ENCODE measurements around the gene DRC7.
"Not testable (repeated sequence)": the region's sequence is repeated elsewhere in the genome, so short reads cannot be mapped to it uniquely, and the experiment has no call there.

DRC7 gene

DNA sequence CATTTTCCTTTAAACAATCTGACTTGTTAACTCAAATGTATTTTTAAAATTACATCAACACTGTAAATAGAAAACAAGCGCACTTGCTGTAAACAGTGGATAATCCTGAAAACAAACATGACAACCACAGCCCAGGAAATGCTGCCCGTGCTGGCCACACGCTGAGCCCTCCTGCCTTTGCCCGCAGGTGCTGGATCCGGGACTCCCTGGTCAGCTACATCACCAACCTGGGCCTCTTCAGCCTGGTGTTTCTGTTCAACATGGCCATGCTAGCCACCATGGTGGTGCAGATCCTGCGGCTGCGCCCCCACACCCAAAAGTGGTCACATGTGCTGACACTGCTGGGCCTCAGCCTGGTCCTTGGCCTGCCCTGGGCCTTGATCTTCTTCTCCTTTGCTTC lies 33.1 kb upstream of the DRC7 start:
- no peak for DNase-seq

DNA sequence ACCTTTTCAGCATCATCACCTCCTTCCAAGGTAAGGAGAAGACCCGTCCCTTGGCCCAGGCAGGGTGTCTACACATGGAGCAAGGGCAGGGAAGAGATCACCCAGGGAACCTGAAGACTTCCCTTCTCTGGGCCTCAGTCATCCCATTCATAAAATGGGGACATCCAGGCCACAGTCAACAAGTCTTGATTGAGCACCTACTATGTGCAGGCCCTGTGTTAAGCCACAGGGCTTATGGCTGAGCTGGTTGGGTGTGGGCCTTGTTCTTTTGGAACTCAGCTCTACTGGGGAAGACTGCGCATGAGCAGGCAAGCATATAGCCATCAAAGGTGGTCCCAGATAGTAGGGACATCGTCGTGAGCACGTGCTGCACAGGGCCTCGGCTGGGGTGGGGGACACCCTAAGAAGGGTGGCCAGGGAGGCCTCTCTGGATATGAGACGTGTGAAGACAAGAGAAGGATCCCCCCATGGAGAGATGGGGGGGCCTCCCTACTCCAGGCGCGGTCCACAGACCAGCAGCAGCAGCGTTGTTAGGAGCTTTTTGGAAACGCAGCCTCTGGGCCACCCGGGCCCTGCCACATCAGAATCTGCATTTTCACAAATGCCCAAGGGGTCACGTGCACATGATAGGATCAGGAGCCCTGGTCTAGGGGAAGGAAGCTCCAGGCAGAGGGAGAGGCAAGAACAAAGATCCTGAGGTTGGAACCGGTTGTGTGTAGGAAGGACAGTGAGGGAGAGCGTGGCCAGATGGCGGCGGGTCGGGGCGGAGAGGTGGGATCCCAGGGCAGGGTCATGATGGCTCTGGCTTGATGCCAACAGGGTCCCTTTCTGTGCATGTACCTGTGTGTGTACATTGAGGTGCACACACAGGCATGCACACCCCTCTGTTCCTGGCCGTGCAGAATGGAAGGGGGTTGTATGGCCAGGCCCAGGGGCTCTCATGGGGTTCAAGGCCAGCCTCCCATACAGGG lies 32.4 kb upstream of the DRC7 start:
- DNase-seq = no peak

DNA sequence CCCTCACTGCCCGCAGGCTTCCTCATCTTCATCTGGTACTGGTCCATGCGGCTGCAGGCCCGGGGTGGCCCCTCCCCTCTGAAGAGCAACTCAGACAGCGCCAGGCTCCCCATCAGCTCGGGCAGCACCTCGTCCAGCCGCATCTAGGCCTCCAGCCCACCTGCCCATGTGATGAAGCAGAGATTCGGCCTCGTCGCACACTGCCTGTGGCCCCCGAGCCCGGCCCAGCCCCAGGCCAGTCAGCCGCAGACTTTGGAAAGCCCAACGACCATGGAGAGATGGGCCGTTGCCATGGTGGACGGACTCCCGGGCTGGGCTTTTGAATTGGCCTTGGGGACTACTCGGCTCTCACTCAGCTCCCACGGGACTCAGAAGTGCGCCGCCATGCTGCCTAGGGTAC lies 31.2 kb upstream of the DRC7 start:
- DNase-seq = no peak

DNA sequence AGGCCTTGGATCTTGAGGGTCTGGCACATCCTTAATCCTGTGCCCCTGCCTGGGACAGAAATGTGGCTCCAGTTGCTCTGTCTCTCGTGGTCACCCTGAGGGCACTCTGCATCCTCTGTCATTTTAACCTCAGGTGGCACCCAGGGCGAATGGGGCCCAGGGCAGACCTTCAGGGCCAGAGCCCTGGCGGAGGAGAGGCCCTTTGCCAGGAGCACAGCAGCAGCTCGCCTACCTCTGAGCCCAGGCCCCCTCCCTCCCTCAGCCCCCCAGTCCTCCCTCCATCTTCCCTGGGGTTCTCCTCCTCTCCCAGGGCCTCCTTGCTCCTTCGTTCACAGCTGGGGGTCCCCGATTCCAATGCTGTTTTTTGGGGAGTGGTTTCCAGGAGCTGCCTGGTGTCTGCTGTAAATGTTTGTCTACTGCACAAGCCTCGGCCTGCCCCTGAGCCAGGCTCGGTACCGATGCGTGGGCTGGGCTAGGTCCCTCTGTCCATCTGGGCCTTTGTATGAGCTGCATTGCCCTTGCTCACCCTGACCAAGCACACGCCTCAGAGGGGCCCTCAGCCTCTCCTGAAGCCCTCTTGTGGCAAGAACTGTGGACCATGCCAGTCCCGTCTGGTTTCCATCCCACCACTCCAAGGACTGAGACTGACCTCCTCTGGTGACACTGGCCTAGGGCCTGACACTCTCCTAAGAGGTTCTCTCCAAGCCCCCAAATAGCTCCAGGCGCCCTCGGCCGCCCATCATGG lies 30.5 kb upstream of the DRC7 start:
- DNase-seq = no peak

DNA sequence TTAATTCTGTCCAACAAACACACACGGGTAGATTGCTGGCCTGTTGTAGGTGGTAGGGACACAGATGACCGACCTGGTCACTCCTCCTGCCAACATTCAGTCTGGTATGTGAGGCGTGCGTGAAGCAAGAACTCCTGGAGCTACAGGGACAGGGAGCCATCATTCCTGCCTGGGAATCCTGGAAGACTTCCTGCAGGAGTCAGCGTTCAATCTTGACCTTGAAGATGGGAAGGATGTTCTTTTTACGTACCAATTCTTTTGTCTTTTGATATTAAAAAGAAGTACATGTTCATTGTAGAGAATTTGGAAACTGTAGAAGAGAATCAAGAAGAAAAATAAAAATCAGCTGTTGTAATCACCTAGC lies 30.0 kb upstream of the DRC7 start:
- DNase-seq = no peak

DNA sequence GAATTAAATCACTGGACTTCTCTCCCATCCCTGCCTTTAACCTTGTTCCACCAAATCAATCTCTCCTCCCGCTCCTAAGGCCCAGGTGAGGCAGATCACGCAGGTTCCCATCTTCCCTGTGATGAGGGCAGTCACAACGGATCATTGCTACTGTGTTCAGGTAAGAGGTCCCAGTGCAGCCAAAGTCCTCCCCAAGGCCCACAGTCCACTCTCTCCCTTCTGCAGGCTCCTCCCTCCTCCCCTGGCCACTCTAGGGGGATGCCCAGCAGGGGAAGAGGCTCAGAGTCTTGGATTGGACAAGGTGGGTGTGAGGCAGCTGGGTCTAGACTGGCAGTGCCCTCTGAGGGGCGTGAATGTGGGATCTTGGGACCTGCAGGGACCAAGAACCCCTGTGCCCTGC lies 29.1 kb upstream of the DRC7 start:
- no peak for DNase-seq

DNA sequence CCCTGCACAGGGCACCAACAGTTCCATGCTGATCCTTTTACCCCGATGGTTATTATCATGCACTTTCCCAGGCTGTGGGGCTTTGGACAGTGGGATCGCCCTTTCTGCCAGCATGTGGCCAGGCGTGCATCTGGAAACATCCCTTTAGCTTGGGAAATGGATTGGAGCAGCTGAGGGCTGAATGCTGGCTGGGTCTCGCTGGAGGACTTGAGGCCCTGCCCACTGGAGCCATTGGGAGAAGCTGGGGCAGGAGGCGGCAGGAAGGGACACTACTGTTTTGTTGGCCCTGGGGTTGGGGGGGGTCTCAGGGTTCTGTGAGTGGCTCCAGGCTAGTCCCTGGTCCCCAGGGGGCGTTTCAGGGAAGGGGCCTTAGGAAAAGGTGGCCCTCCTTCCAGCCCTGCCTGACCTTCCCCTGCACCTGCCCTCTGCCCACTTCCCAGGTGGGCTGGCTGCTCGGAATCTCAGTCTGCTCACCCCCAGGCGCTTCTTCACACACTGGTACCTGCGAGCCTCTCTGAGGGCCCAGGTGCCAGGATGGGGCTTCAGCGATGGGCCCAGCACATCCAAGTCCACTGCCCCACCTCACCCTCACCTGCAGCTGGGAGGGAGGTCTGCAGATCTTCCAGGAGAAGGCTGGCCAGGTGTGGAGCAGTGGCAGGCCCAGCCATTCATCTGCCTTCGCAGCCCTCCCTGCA lies 28.1 kb upstream of the DRC7 start:
- DNase-seq = no peak

DNA sequence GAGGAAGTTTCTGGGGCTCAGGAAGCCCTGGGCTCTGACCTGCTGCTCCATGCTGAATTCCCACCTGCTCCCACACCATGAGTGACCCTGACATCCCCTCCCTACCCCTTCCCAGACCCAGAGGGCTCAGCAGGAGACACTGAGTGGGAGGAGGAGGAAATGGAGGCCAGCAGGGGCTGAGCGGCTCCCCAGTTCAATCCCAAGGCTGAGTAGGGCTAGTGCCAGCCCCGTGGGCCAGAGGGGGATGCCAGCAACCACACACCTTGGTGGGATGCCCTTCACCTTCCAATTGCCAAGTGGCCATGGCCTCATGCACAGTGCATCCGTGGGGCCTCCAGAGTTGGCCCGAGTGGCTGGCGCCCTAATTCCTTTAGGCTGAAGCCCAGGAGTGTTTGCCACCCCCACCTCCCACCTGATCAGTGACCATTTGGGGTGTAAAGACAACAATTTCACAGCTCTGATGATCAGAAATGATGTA lies 27.5 kb upstream of the DRC7 start:
- no peak for DNase-seq

DNA sequence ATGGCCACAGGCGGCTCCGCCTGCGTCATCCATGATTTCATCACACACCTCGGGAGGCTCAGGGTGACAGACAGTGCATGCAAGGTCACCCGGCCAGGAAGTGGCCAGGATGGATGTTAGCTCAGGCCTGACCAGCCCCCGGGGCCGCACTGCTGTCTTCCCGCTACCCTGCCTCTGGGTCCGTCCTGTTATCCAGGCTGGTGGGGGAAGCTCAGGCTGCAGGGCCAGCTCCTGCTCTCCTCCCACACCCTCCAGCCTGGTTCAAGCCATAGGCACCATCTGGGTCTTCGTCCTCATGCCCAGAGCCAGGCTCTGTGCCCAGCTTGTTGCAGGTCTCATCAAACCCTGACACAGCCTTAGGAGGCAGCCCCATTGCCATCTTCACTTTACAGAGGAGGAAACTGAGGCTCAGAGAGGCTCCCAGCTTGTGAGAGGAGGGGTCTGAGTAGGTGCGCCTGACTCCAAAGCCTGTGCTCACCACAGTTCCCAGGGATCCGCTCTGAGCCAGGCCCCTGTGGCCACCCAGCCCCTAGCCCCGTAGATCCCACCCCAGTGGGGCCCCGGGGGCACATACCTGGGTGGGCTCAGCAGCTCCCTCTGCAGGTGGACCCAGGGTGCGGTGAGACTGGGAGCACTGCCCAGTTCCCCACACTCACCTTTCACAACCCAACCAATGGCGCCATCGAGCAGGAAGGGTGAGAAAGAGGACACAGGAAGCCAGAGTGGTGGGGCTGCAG lies 26.9 kb upstream of the DRC7 start:
- no peak for DNase-seq

DNA sequence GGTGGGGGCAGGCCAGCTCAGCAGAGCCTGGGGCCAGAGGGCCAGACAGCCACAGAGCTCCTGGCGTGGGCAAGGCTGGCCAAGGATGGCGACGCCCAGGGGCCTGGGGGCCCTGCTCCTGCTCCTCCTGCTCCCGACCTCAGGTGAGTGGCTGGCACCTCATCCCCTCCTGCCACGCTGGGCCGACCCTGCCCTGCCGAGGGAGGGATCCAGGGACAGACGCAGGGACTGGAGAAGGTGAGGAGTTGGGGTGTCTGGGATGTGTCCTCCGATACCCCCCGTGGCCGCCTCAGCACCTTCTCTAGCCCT lies 26.4 kb upstream of the DRC7 start, which contains the start of gene ADGRG3:
ADGRG3 (plus strand) TSS at position 44 of the 309 bp plus-strand sequence; CDS start at position 86, 42 bp downstream.
- DNase-seq = no peak

DNA sequence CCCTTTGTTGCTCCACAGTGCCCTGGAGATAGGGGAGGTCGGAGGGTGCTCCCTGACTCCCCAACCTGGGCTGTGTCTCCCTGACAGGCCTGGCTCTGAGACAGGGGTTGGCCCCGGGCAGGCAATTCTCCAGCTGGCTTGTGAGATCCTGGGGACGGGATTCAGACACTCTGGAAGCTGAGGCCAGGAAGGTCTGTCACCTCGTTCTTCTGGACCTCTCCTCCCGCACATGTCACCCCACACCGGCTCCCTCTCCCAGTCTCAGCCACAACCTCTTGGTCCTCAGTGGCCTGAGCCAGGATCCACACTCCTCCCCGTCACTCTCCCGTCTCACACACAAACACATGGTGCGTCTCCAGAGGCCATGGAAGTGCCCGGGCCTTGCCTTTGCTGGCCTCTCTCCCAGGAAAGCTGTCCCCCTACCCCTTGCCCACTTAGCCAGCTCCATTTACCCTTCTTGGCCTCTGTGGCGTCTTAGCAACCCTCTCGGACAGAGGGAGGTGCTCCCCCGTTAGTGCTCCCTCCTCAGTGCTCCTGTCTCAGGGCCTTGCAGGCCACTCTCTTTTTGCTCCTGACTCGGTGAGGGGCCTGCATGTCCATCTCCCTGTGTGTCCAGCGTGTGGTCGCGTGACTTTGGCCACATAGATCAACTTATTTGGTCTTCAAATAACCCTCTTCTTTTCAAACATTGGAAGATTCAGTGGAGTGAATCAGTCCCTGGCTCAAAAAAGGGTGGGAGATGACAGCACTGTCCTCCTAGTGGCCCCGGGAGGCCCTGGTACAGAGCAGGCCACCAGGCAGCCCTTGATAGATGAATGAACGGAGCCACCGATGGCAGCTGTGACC lies 25.8 kb upstream of the DRC7 start:
- DNase-seq = no peak

DNA sequence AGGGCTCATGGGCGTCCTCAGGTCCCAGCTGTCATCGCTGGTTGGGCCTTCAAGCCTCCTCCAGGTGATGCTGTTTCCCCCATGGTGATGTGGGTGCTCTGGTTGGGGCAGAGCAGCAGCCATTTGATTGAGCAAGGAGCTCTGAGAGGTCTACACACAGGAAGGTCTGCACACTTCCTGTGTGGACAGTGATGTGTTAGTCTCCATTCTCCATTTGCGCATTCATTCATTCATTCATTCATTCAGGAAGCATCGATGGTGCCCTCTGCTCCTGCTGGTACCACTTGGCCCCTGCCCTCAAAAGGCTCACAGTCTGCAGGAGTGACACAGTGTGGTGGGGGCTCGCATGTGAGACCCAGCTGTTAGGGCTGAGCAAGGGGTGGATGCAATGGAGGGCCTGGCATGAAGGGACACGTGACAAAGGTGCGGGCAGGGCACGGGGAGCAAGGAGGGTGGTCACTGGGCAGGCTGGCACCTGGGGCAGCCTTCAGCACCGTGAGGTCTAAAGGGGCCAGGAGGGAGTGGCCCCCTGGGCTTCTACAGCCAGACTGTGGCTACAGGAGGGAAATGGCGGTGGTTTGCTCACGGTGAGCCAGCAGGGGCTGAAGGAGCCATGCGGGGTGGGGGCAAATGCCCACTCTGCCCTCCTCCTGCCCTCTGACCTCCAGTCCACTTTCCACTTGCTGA lies 25.0 kb upstream of the DRC7 start:
- no peak for DNase-seq

DNA sequence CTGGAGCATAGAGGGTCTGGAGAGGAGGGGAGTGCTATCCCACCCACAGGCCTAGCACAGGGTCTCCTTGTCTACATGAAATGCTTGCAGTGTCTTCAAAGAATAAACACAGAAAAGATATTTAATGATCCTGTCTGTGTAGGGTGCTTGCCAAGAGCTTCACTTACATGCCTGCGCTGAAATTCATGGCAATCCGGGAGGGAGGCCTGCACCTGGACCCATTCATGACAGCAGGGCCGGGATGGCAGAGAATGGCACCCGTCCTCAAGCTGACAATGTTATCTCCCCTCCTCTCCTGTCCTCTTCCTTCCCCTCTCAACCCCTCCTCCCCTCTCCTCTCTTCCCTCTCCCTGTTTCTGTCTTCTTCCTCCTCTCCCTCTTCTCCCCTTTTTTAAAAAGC lies 24.4 kb upstream of the DRC7 start:
- no peak for DNase-seq

DNA sequence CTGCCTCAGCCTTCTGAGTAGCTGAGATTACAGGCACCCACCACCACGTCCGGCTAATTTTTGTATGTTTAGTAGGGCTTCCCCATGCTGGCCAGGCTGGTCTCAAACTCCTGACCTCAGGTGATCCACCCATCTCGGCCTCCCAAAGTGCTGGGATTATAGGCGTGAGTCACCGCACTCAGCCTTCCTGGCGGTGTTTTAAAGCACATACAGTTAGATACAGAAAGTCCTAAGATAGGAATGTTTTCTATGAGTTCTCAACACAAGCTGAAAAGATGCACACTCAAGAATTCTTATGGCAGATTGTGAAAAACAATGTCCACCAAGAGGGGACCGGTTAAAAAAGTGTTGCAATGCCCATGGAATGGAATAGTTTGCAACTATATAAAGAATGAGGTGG lies 23.2 kb upstream of the DRC7 start:
- DNase-seq = not testable (repeated sequence)

DNA sequence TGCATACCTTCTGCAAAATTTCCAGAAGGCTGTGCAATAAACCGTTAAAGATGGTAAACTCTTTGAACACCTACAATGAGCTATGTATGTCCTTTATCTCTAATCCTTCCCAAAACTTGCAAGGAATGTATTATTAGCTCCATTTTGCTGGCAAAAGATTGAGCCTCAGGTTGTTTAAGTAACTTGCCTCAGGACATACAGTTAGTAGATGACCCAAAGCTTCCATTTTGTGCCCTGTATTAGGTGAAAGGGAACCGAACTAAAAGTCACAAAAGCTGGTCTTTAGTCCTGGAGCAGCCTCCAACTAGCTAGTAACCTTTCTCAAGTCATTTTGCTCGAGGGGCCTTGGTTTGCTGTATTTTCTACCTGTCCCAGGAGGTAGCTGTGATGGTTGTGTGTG lies 22.2 kb upstream of the DRC7 start:
- DNase-seq = no peak

DNA sequence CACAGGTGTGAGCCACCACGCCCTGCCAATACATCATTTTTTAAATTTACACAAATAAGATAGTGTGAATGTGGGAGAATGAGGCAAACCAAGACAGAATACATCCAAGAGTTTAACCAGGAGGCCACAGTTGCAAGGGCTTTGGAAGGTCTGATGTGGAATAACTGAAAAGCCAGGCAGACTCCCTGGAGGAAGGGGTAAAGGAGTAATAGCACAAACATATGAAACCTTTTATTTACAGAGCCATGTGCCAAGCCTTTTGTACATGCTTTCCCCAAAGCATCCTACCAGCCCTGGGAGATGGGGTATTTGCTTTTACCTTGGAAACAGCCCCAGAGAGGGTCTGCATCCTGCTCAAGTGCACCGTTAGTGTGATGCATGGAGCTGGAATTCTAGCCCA lies 21.8 kb upstream of the DRC7 start:
- no peak for DNase-seq

DNA sequence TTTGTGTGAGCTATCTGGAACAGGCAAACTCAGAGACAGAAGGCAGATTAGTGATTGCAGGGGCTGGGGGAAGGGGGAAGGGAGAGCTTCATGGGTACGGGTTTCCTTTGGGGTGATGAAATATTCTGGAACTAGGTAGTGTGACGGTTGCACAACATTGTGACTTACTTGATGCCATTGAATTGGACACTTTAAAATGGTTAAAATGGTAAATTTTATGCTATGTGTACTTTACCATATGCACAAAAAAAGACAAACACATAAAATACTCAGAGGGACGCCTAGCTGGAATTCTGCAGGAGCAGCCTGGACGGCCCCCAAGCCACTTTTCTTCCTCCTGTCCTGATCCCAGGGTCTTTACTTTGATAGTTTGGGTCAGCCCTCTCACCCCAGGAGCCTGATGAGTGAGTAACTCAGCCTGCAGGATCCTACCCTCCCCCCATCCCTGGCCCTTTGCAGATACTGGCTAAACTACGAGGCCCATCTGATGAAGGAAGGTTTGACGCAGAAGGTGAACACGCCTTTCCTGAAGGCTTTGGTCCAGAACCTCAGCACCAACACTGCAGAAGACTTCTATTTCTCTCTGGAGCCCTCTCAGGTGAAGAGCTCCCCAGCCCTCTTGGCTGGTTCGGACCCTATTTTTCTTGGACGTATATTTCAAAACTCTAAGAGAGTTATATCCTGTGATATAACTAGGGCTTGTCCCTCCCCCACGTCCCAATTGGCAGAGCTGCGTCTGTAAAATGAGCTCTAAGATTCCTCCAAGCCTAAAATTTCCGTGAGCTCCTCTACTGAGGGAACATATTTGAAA lies 18.7 kb upstream of the DRC7 start:
- no peak for DNase-seq

DNA sequence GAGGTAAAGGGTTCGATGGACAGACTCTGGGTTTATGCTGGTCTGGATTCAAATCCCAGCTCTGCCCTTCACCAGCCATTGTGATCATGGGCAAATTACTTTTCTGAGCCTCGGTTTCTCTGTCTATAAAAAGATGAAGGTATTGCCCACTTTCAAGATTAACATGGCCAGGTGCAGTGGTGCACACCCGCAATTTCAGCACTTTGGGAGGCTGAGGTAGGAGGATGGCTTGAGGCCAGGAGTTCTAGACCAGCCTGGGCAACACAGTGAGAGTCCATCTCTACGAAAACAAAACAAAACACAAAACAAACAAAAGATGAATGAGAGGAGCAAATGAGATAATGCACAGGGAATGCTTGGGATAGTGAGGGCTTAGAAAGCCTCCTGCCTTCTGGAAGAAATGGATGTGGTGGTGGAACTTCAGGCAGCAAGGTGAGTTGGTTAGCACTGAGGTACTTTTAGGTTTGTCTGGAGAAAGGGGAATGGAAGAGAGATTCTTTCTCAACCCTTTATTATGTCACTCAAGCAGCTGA lies 18.0 kb upstream of the DRC7 start:
- no peak for DNase-seq

DNA sequence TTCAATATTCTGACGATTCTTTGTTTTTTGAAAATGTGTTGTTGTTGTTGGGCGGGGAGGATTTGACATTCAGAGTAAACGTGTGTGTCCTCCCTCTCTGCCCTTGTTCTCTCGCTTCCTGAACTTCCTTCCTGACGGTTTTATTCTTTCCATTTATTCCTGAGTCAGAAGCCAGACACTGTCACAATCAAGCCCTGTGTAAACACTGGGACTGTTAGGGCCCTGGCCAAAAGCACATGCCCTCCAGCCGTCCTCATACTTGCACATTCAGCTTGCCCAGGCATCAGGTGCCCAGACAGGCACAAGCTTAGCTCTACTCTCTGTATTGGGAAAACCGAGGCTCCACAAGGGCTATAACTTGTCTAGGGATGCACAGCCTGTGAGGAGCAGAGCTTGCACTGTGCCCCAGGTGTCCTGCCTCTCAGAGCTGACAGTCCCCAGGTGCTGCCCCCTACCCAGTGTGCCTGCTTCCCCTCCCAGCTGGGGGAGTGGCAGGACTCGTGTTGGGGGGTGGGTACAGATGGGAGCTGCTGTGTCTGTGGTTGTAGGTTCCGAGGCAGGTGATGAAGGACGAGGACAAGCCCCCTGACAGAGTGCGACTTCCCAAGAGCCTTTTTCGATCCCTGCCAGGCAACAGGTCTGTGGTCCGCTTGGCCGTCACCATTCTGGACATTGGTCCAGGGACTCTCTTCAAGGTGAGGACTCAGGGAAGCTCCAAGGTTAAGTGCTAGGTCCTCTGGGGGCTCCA lies 16.8 kb upstream of the DRC7 start:
- no peak for DNase-seq

All from activated CD4-positive, alpha-beta T cell treated with anti-CD3 and anti-CD28 coated beads, Interleukin-2, amount 50 U/mL, for 1 hour (primary cell).